SK-N-MC (cell line): Measurements from ENCODE around the gene TMEM140.

Experiments used
- EZH2 ChIP-seq: fragments of 200-600 bp; sonication (generic); IDR thresholded peaks from one replicate; pipeline ENCODE4 v1.6.1; 2017; ENCODE audit warnings: antibody characterized with exemption
- FOXP2 ChIP-seq: optimal IDR thresholded peaks from 2 replicates; pipeline ENCODE3; 2011; ENCODE audit warnings: mild to moderate bottlenecking, moderate library complexity; ENCODE audit not compliant: insufficient read depth; ENCODE audit errors: extremely low read length, control extremely low read depth
- POLR2AphosphoS5 ChIP-seq: IDR thresholded peaks from 2 replicates; pipeline ENCODE4 v1.6.1; 2012; ENCODE audit warnings: mild to moderate bottlenecking, low read depth, low read length, borderline replicate concordance

GRCh38 chr7:135213831-135214230 lies 66.0 kb downstream of the TMEM140 start:
- TF ChIP-seq POLR2AphosphoS5 (no peak), EZH2 (no peak), FOXP2 (no peak)
